HG03575 (cell line): ENCODE data around the gene TTI1.

Source experiments
- ATAC-seq: cut with Tn5 transposase; IDR thresholded peaks from one replicate; pipeline ENCODE4 v1.9.1; 2021; ENCODE audit not compliant: unreplicated experiment, insufficient number of reproducible peaks, low FRiP score; ENCODE audit errors: extremely low read depth

Gene TTI1

GRCh38 chr20:38033330-38034107, at the start of gene TTI1, which contains the start of gene RPRD1B:
Gene TTI1, minus strand, starts transcription at chr20:38033456. Its CDS starts 19,640 bp downstream, at chr20:38013816.
Gene RPRD1B, plus strand, starts transcription at chr20:38033746. Its CDS starts 202 bp downstream, at chr20:38033948.
- no peak for ATAC-seq

GRCh38 chr20:38082894-38083293, 49.6 kb upstream of the TTI1 start:
- ATAC-seq = no peak

- ATAC-seq = no peak
These were observed 48.3 kb upstream of the TTI1 start for GRCh38 chr20:38081575-38081974.

- ATAC-seq = no peak
These were observed 46.1 kb upstream of the TTI1 start for GRCh38 chr20:38079353-38079752.

GRCh38 chr20:38078084-38078483, 44.8 kb upstream of the TTI1 start:
- ATAC-seq = no peak

GRCh38 chr20:38076548-38076947, 43.3 kb upstream of the TTI1 start:
- ATAC-seq = no peak

- ATAC-seq = no peak
These were observed 42.1 kb upstream of the TTI1 start for GRCh38 chr20:38075161-38075998.

- no peak for ATAC-seq
These were observed 40.2 kb upstream of the TTI1 start for GRCh38 chr20:38073307-38074071.

- no peak for ATAC-seq
These were observed 39.6 kb upstream of the TTI1 start for GRCh38 chr20:38072898-38073297.

GRCh38 chr20:38067717-38068365, 34.6 kb upstream of the TTI1 start:
- ATAC-seq = no peak

GRCh38 chr20:38066969-38067716, 33.9 kb upstream of the TTI1 start:
- no peak for ATAC-seq

- no peak for ATAC-seq
These were observed 32.6 kb upstream of the TTI1 start for GRCh38 chr20:38065764-38066375.

- no peak for ATAC-seq
These were observed 30.8 kb upstream of the TTI1 start for GRCh38 chr20:38063911-38064530.

- ATAC-seq = no peak
These were observed 29.6 kb upstream of the TTI1 start for GRCh38 chr20:38062890-38063289.

GRCh38 chr20:38061109-38061508, 27.9 kb upstream of the TTI1 start:
- no peak for ATAC-seq

GRCh38 chr20:38060536-38060935, 27.3 kb upstream of the TTI1 start:
- no peak for ATAC-seq

- ATAC-seq = no peak
These were observed 26.6 kb upstream of the TTI1 start for GRCh38 chr20:38059832-38060231.
